Measurements from ENCODE around the gene TUFT1.
"Not testable (repeated sequence)": the region's sequence is repeated elsewhere in the genome, so short reads cannot be mapped to it uniquely, and the experiment has no call there.

TUFT1 gene

DNA sequence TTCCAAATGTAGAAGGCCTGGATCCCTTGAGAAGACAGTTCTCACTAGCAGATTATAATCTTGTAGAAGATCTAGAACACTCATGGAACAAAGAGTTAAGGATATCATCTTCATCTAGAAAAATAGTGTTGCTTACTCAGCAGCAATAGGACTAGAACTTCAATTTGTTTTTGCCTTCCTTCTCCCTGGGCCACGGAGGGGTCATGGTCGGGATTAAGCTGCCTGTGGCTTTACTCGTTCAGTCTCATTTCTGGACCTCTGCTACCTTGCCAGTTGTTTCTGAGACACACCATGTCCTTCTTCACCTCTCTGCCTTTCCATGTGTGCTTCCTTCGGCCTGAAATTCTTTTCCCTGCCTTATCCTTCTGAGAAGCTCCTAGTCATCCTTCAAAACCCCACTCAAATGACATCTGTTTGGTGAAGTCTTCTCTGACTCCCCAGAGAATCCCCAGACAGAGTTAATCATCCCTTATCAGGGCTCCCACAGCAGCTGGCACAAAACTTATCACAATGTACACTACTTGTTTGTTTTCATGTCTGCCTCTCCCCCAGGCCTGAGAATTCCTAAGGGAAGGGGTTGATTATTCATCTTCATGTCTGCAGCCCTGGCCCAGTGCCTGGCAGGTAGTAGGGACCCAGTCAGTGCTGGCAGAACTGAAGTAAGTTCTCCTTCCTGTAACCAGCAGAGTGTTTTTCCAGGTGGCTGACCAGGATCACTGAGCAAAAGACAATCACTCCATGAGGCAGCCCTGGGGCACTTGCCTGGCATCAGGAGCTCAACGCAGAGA lies 56.3 kb downstream of the TUFT1 start:
- H3K27ac ChIP-seq: no peak overlapping the region
- DNase-seq (ENCODE audit: low spot score): no peak

DNA sequence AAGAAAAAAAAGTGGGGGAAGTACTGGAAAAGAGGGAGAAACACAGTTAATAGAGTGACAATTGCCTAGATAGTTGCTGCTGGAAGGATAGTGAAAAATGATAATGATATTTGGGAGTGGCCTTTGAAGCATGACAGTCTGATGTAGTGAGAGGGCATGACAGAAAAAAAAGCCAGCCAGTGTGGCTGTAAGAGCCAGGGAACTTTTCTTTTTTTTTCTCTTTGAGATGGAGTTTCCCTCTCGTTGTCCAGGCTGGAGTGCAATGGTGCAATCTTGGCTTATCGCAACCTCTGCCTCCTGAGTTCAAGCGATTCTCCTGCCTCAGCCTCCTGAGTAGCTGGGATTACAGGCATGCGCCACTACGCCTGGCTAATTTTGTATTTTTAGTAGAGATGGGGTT lies 62.4 kb downstream of the TUFT1 start:
- not testable (repeated sequence) for DNase-seq (ENCODE audit: low spot score); H3K27ac ChIP-seq; H3K4me3 ChIP-seq

More for the DNA sequence above, 56.3 kb downstream of the TUFT1 start:
- no peak overlapping the region for H3K4me3 ChIP-seq
- TF ChIP-seq, protein P1, sequence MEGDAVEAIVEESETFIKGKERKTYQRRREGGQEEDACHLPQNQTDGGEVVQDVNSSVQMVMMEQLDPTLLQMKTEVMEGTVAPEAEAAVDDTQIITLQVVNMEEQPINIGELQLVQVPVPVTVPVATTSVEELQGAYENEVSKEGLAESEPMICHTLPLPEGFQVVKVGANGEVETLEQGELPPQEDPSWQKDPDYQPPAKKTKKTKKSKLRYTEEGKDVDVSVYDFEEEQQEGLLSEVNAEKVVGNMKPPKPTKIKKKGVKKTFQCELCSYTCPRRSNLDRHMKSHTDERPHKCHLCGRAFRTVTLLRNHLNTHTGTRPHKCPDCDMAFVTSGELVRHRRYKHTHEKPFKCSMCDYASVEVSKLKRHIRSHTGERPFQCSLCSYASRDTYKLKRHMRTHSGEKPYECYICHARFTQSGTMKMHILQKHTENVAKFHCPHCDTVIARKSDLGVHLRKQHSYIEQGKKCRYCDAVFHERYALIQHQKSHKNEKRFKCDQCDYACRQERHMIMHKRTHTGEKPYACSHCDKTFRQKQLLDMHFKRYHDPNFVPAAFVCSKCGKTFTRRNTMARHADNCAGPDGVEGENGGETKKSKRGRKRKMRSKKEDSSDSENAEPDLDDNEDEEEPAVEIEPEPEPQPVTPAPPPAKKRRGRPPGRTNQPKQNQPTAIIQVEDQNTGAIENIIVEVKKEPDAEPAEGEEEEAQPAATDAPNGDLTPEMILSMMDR (IDR thresholded peaks at IDR 0.05): no peak

- no peak overlapping the region for H3K4me3 ChIP-seq
- no peak overlapping the region for H3K27ac ChIP-seq
- DNase-seq (ENCODE audit: low spot score): no peak
- TF ChIP-seq, protein P1 (IDR thresholded peaks at IDR 0.05): no peak
Measured at GRCh38 chr1:151604291-151604690, 64.2 kb downstream of the TUFT1 start.

DNA sequence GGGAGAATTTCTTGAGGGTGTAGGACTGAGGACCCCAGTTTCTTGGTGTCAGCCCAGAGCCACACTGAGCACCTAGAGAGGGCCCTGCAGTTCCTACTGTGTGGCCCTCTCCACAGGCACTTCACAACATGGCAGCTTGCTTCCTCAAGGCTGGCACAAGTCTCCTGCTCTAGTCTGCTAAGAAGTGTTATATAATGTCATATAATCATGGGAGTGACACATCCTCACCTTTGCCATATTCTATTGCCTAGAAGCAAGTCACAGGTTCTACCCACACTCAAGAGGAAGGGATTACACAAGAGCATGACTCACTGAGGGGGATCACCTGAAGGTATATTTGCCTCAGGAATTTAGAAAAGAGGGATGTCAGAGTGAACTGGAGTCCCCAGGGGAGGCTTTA lies 66.3 kb downstream of the TUFT1 start:
- H3K4me3 ChIP-seq: no peak overlapping the region
- no peak overlapping the region for H3K27ac ChIP-seq
- TF ChIP-seq, protein P1 (IDR thresholded peaks at IDR 0.05): no peak
- no peak for DNase-seq (ENCODE audit: low spot score)

DNA sequence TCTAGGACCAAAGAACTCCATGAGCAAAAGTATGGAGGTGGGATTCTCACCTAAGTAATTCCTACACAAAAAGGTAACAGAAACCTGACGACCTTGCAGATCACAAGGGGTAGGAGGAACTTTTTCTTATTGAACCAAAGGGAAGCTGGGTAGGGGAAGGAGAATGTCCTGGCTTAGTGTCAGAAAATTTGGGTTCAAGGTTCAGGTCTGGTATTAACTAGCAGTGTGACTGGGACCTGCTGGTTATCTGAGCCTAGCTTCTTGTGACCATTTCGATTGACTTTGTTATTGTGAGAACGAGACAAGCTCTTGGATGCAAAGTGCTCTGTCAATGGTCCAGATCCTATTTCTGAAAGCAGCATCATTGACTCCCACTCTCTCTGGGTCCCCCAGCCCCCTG lies 66.7 kb downstream of the TUFT1 start:
- Histone ChIP-seq H3K4me3 (no peak overlapping the region), H3K27ac (no peak overlapping the region)
- no peak for DNase-seq (ENCODE audit: low spot score)
- TF ChIP-seq, protein P1 (IDR thresholded peaks at IDR 0.05): no peak

GRCh38 chr1:151610142-151610541 lies 70.0 kb downstream of the TUFT1 start:
- TF ChIP-seq, protein P1 (IDR thresholded peaks at IDR 0.05): no peak
- no peak for DNase-seq (ENCODE audit: low spot score)
- no peak overlapping the region for H3K27ac ChIP-seq

DNA sequence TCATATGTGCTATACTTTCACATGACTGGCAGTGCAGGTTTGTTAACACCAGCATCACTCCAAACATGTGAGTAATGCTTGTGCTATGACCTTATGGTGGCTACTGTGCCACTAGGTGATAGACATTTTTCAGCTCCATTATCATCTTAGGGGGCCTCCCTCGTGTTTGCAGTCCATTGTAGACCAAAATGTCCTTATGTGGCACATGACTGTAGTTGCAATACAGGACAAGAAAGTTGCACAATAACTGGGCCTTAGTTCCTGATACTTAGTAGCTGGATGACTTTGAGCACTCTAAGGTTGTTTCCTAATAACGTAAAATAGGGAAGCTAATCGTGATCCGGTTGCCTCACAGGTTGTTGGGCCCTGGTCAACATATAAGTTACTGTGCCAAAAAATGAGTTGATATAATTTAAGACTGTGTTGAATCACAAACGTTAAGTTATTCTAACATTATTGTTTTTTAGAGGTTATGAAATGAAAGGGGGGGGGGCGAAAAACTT lies 71.2 kb downstream of the TUFT1 start:
- DNase-seq (ENCODE audit: low spot score): no peak
- Histone ChIP-seq H3K4me3 (peak overlapping the region; percentile 93), H3K27ac (peak overlapping the region; percentile 90 to 95)
- TF ChIP-seq, protein P1 (IDR thresholded peaks at IDR 0.05): no peak

More at GRCh38 chr1:151610142-151610541, 70.0 kb downstream of the TUFT1 start:
- no peak overlapping the region for H3K4me3 ChIP-seq
